Measurements from ENCODE around the gene F13A1. TPM values are rescaled to one million over a fixed set of nuclear protein-coding genes. Genes with fewer than 3 reads are reported as not detected.
A peak's percentile ranks its signal among the peaks of the same experiment; 100 is the strongest.

Gene F13A1
- polyA plus RNA-seq, 1 of the 3 experiments (the other 2 are of a cell fraction), result not detected

GRCh38 chr6:6191476-6191875, 129.0 kb downstream of the F13A1 start:
- Histone ChIP-seq H3K4me1 (ENCODE audit: control insufficient read depth in 1 of 2, insufficient read depth in 2 of 2, low read depth in 1 of 2, low read length in 1 of 2) (no peaks in the 10 kb centered on the region), H3K27me3 (ENCODE audit: insufficient read depth) (no peaks in the 10 kb centered on the region), H3K4me3 (ENCODE audit: low read depth in 2 of 2, low read length in 1 of 2) (no peak overlapping the region), H3K36me3 (replicated peaks in 1 of 2; ENCODE audit: control insufficient read depth in 1 of 2, insufficient read depth in 2 of 2, low read length in 1 of 2) (no peaks in the 10 kb centered on the region), H3F3A (replicated peaks; ENCODE audit: insufficient read depth) (no peaks in the 10 kb centered on the region), H3K9ac (no peak overlapping the region), H3K9me3 (no peaks in the 10 kb centered on the region), H2AFZ (ENCODE audit: low read depth) (no peak overlapping the region), H4K20me1 (ENCODE audit: insufficient read depth) (no peaks in the 10 kb centered on the region), H3K4me2 (no peak overlapping the region), H3K9me2 (no peaks in the 10 kb centered on the region), H3K27ac (ENCODE audit: low read depth in 2 of 2, low read length in 1 of 2) (no peak overlapping the region), H3K79me2 (ENCODE audit: insufficient read depth) (no peaks in the 10 kb centered on the region)
- ChIA-PET CTCF (no interaction called here), POLR2A (no interaction called here)
- TF ChIP-seq RCOR1 (IDR thresholded peaks at IDR 0.05; ENCODE audit: low read length) (no peak), POLR2AphosphoS5 (IDR thresholded peaks at IDR 0.05; ENCODE audit: low read depth, low read length) (no peak), REST (IDR thresholded peaks at IDR 0.05; ENCODE audit: low read depth, low read length) (peak; percentile 90)
- WGBS (ENCODE audit: low lambda C conversion rate), result 0% methylated on average over 2 of the region's 2 CpGs
- no peak for DNase-seq

- ChIA-PET POLR2A (no interaction called here), CTCF (no interaction called here)
- Histone ChIP-seq H3K36me3 (replicated peaks in 1 of 2; ENCODE audit: control insufficient read depth in 1 of 2, insufficient read depth in 2 of 2, low read length in 1 of 2) (no peaks in the 10 kb centered on the region), H3K4me1 (ENCODE audit: control insufficient read depth in 1 of 2, insufficient read depth in 2 of 2, low read depth in 1 of 2, low read length in 1 of 2) (no peaks in the 10 kb centered on the region), H3F3A (replicated peaks; ENCODE audit: insufficient read depth) (no peaks in the 10 kb centered on the region), H4K20me1 (ENCODE audit: insufficient read depth) (no peaks in the 10 kb centered on the region), H3K4me3 (ENCODE audit: low read depth in 2 of 2, low read length in 1 of 2) (no peak overlapping the region), H2AFZ (ENCODE audit: low read depth) (no peak overlapping the region), H3K9me2 (no peaks in the 10 kb centered on the region), H3K4me2 (no peak overlapping the region), H3K9ac (no peak overlapping the region), H3K79me2 (ENCODE audit: insufficient read depth) (no peaks in the 10 kb centered on the region), H3K27me3 (ENCODE audit: insufficient read depth) (no peaks in the 10 kb centered on the region; the same call in 1 of the 2 replicates), H3K27ac (ENCODE audit: low read depth in 2 of 2, low read length in 1 of 2) (no peak overlapping the region), H3K9me3 (no peaks in the 10 kb centered on the region)
- DNase-seq, result no peak
- 0% methylated on average over 2 of the region's 2 CpGs for WGBS (ENCODE audit: low lambda C conversion rate)
- TF ChIP-seq ZBTB33 (IDR thresholded peaks at IDR 0.05; ENCODE audit: borderline replicate concordance, low read depth) (no peak), CTCF (IDR thresholded peaks at IDR 0.05) (no peak), TEAD4 (IDR thresholded peaks at IDR 0.05; ENCODE audit: borderline replicate concordance, insufficient read depth) (no peak), MXI1 (IDR thresholded peaks at IDR 0.05; ENCODE audit: low read depth, low read length) (no peak), MEF2A (IDR thresholded peaks at IDR 0.05; ENCODE audit: borderline replicate concordance, low read depth) (no peak), MAX (IDR thresholded peaks at IDR 0.05; ENCODE audit: low read depth) (no peak), CHD2 (IDR thresholded peaks at IDR 0.05; ENCODE audit: low read length, partially characterized antibody) (no peak), NFIC (IDR thresholded peaks at IDR 0.05; ENCODE audit: borderline replicate concordance) (no peak), PBX3 (IDR thresholded peaks at IDR 0.05) (no peak), POLR2AphosphoS5 (IDR thresholded peaks at IDR 0.05; ENCODE audit: low read depth, low read length) (no peak), REST (IDR thresholded peaks at IDR 0.05; ENCODE audit: low read depth, low read length) (no peak), TCF12 (IDR thresholded peaks at IDR 0.05) (no peak), RAD21 (IDR thresholded peaks at IDR 0.05; ENCODE audit: low read length) (no peak), SIN3A (IDR thresholded peaks at IDR 0.05; ENCODE audit: borderline replicate concordance, low read depth, low read length) (no peak)
These were observed 139.8 kb downstream of the F13A1 start for GRCh38 chr6:6180684-6181083.

Measured in SK-N-SH (cell line).